A549 (cell line): ENCODE data around the gene CIRBP. TPM values are rescaled to one million over a fixed set of nuclear protein-coding genes. Genes with fewer than 3 reads are reported as not detected.

Experiments
- ATAC-seq, 2 experiments: fragments of 200-7000 bp in 1 of 2; fragments of >200 bp in 1 of 2; cut with Nextera tagmentation in 1 of 2; cut with Tn5 transposase in 1 of 2; 3 replicates each; pipeline versions ENCODE4 v1.8.0 to v1.9.1; 2018 to 2020; ENCODE audit warnings: mild to moderate bottlenecking in 1 of 2, moderate library complexity in 1 of 2
- CTCF ChIA-PET: fragments of 300-600 bp; sonication (Branson Sonifier 250); formaldehyde crosslinking; extraction: SDS; loops from one replicate; lab custom pipeline; 2021; ENCODE audit warnings: antibody characterized with exemption, inconsistent platforms; lab: Yijun Ruan, JAX
- POLR2A ChIA-PET: fragments of 350-600 bp; formaldehyde crosslinking; extraction: SDS; loops from one replicate; lab custom pipeline; 2021; ENCODE audit warnings: antibody characterized with exemption, inconsistent platforms; lab: Yijun Ruan, JAX
- DNase-seq, 2 experiments: peaks; one replicate each; pipeline versions ENCODE4 v3.0.0 to v3.0.0-alpha.2; 2011 to 2016; ENCODE audit warnings: low read depth in 1 of 2, low spot score in 1 of 2
- FAIRE-seq: peaks from 2 replicates; lab custom pipeline; 2011; peaks lifted over from hg19 to GRCh38; lab: Jason Lieb, UNC
- H3K27ac ChIP-seq, 2 experiments: fragments of >200 bp; sonication (Bioruptor Twin); formaldehyde crosslinking; 3 replicates each; pipeline ENCODE4 v1.5.1; 2016 to 2017
- H3K4me1 ChIP-seq: fragments of >200 bp; sonication (Bioruptor Twin); formaldehyde crosslinking; 3 replicates; pipeline ENCODE4 v1.6.1; 2016
- H3K4me2 ChIP-seq: fragments of >200 bp; sonication (Bioruptor Twin); formaldehyde crosslinking; 3 replicates; pipeline ENCODE4 v1.6.1; 2016
- H3K4me3 ChIP-seq: fragments of >200 bp; sonication (Bioruptor Twin); formaldehyde crosslinking; 3 replicates; pipeline ENCODE4 v1.5.1; 2016
- H3K9me3 ChIP-seq: fragments of >200 bp; sonication (Bioruptor Twin); formaldehyde crosslinking; 3 replicates; pipeline ENCODE4 v1.6.1; 2016
- CEBPB ChIP-seq, 2 experiments: fragments of >200 bp in 1 of 2; sonication (Bioruptor Twin) in 1 of 2; formaldehyde crosslinking in 1 of 2; IDR thresholded peaks; 2 replicates each; pipeline ENCODE4 v1.6.1; 2012 to 2016
- CHD4 ChIP-seq: fragments of 200-600 bp; sonication (generic); IDR thresholded peaks from 2 replicates; pipeline ENCODE4 v1.6.1; 2016; ENCODE audit warnings: antibody characterized with exemption, mild to moderate bottlenecking, borderline replicate concordance
- FOSB ChIP-seq: fragments of 250-450 bp; sonication (Bioruptor Pico); IDR thresholded peaks from 2 replicates; pipeline ENCODE4 v1.5.0; 2020; ENCODE audit warnings: mild to moderate bottlenecking, moderate library complexity
- HES2 ChIP-seq: fragments of >200 bp; sonication (Bioruptor Twin); formaldehyde crosslinking; IDR thresholded peaks from 2 replicates; pipeline ENCODE4 v1.6.1; 2016
- HEYL ChIP-seq: fragments of 250-450 bp; sonication (Bioruptor Pico); IDR thresholded peaks from 2 replicates; pipeline ENCODE4 v1.8.0; 2021; ENCODE audit warnings: mild to moderate bottlenecking, moderate library complexity
- HMGXB4 ChIP-seq: fragments of 250-450 bp; sonication (Bioruptor Pico); IDR thresholded peaks from 2 replicates; pipeline ENCODE4 v1.5.0; 2021; ENCODE audit warnings: mild to moderate bottlenecking, moderate library complexity, borderline replicate concordance
- NFE2L2 ChIP-seq: fragments of 150-350 bp; conservative IDR thresholded peaks from 2 replicates; pipeline ENCODE4 v1.6.1; 2014; ENCODE audit warnings: low read length
- NPAS2 ChIP-seq: fragments of 250-450 bp; sonication (Bioruptor Pico); IDR thresholded peaks from 2 replicates; pipeline ENCODE4 v1.8.0; 2022; ENCODE audit warnings: mild to moderate bottlenecking, moderate library complexity, borderline replicate concordance
- PHF8 ChIP-seq: fragments of 200-600 bp; sonication (generic); IDR thresholded peaks from 2 replicates; pipeline ENCODE4 v1.6.1; 2016; ENCODE audit warnings: low read depth, mild to moderate bottlenecking, antibody characterized with exemption, moderate library complexity, borderline replicate concordance
- POLR2A ChIP-seq: IDR thresholded peaks from 2 replicates; pipeline ENCODE4 v1.6.1; 2012; ENCODE audit warnings: mild to moderate bottlenecking, low read length
- RAD21 ChIP-seq, 2 experiments: fragments of >200 bp in 1 of 2; sonication (Bioruptor Twin) in 1 of 2; formaldehyde crosslinking in 1 of 2; IDR thresholded peaks in 1 of 2; conservative IDR thresholded peaks in 1 of 2; 2 replicates in 1 of 2; 3 replicates in 1 of 2; pipeline ENCODE4 v1.6.1; 2012 to 2018; ENCODE audit warnings: inconsistent platforms in 1 of 2
- RARB ChIP-seq: fragments of 250-450 bp; sonication (Bioruptor Pico); IDR thresholded peaks from 2 replicates; pipeline ENCODE4 v1.8.0; 2021; ENCODE audit warnings: mild to moderate bottlenecking, moderate library complexity
- SREBF2 ChIP-seq: fragments of 450-650 bp; IDR thresholded peaks from 2 replicates; pipeline ENCODE4 v1.6.1; 2014; ENCODE audit warnings: mild to moderate bottlenecking, moderate library complexity
- TFCP2L1 ChIP-seq: fragments of 250-450 bp; sonication (Bioruptor Pico); IDR thresholded peaks from 2 replicates; pipeline ENCODE4 v1.5.0; 2021; ENCODE audit warnings: mild to moderate bottlenecking
- USF2 ChIP-seq: fragments of 450-650 bp; IDR thresholded peaks from 2 replicates; pipeline ENCODE4 v1.6.1; 2014; ENCODE audit warnings: antibody characterized with exemption
- ZC3H11A ChIP-seq: fragments of 450-650 bp; IDR thresholded peaks from 2 replicates; pipeline ENCODE4 v1.6.1; 2014; ENCODE audit warnings: antibody characterized with exemption, mild to moderate bottlenecking
- ZFP36 ChIP-seq: fragments of 450-650 bp; IDR thresholded peaks from 2 replicates; pipeline ENCODE4 v1.6.1; 2014; ENCODE audit warnings: borderline replicate concordance; ENCODE audit not compliant: partially characterized antibody
- WGBS: methylation state at CpG from one replicate; pipeline ENCODE4 v1.1.6; 2017; ENCODE audit errors: missing lambda C conversion rate; 5-methylcytosine and 5-hydroxymethylcytosine counted together
- polyA plus RNA-seq, 4 experiments: library from polyadenylated mRNA; depleted of rRNA in 3 of 4; stranded (reverse); fragments of >200 nt; fragmentation: RNase III in 1 of 4; extraction: RNeasy Plus Mini Kit Qiagen cat#74134 plus additional on column Dnase treatment in 1 of 4; gene quantifications; 2 replicates in 3 of 4; 3 replicates in 1 of 4; pipeline ENCODE4 v1.2.3, GENCODE V29; 2011 to 2017
- TF ChIP-seq, protein P1 (sequence below): fragments of >200 bp; sonication (Bioruptor Twin); formaldehyde crosslinking; IDR thresholded peaks from 3 replicates; pipeline ENCODE4 v1.5.1; 2016
- TF ChIP-seq, protein P2 (sequence below): fragments of >200 bp; sonication (Bioruptor Twin); formaldehyde crosslinking; IDR thresholded peaks from 3 replicates; pipeline ENCODE4 v1.6.1; 2016

Gene CIRBP
- polyA plus RNA-seq, 2 of the 4 experiments (the other 2 are of a cell fraction) = 151 to 178 TPM

DNA sequence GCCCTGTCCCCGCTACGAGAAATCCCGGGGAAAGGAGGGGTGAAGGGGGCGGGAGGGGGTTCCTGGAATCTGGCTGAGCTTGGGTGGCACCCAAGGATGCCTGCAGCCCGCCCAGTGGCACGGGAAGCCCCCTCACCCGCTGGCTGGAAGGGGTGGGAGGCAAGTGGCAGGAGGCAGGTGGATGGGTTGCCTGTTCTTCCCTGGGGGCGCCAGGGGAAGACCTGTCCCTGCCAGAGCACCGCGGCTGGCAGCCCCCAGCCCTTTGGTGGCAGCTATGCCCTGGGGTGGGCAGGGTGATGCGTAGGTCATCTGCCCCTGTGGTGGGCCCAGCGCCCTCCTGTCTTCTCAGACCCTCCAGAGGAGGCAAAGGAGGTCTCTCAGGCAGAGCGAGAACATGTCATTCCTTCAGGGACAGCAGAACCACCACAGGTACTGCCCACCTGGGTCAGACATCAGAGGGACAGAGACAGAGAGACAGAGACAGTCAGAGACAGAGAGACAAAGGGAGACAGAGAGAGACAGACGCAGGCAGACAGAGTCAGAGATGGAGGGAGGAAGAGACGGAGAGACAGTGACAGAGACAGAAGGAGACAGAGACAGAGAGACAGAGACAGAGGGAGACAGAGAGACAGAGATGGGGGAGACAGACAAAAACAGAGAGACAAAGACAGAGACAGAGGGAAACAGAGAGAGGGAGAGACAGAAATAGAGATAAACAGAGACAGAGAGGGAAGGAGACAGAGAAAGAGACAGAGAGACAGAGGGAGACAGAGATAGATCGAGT lies 53.3 kb downstream of the CIRBP start:
- TF ChIP-seq NFE2L2 (no peak), RAD21 (conservative IDR thresholded peaks at IDR 0.05 in 1 of 2, IDR thresholded peaks at IDR 0.05 in 1 of 2) (no peak), HMGXB4 (CRISPR knock-in tag) (no peak), FOSB (CRISPR knock-in tag) (no peak), CHD4 (no peak), USF2 (no peak), RARB (CRISPR knock-in tag) (no peak), ZFP36 (no peak), POLR2A (no peak), NPAS2 (CRISPR knock-in tag) (no peak), CEBPB (IDR thresholded peaks at IDR 0.05) (no peak), ZC3H11A (no peak), TFCP2L1 (CRISPR knock-in tag) (no peak), HEYL (no peak), SREBF2 (no peak), HES2 (no peak)
- TF ChIP-seq, protein P1, sequence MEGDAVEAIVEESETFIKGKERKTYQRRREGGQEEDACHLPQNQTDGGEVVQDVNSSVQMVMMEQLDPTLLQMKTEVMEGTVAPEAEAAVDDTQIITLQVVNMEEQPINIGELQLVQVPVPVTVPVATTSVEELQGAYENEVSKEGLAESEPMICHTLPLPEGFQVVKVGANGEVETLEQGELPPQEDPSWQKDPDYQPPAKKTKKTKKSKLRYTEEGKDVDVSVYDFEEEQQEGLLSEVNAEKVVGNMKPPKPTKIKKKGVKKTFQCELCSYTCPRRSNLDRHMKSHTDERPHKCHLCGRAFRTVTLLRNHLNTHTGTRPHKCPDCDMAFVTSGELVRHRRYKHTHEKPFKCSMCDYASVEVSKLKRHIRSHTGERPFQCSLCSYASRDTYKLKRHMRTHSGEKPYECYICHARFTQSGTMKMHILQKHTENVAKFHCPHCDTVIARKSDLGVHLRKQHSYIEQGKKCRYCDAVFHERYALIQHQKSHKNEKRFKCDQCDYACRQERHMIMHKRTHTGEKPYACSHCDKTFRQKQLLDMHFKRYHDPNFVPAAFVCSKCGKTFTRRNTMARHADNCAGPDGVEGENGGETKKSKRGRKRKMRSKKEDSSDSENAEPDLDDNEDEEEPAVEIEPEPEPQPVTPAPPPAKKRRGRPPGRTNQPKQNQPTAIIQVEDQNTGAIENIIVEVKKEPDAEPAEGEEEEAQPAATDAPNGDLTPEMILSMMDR = no peak
- TF ChIP-seq, protein P2, sequence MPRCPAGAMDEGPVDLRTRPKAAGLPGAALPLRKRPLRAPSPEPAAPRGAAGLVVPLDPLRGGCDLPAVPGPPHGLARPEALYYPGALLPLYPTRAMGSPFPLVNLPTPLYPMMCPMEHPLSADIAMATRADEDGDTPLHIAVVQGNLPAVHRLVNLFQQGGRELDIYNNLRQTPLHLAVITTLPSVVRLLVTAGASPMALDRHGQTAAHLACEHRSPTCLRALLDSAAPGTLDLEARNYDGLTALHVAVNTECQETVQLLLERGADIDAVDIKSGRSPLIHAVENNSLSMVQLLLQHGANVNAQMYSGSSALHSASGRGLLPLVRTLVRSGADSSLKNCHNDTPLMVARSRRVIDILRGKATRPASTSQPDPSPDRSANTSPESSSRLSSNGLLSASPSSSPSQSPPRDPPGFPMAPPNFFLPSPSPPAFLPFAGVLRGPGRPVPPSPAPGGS = no peak
- CTCF ChIA-PET = interaction anchor here (1.8 kb wide), 1 partner anchor 19 kb away, joined by 4 read pairs; no protein-coding TSS in a partner anchor
- H3K4me2 ChIP-seq = no peak overlapping the region
- DNase-seq = no peak
- 91% methylated on average over 4 of the region's 16 CpGs for whole genome bisulfite sequencing
- POLR2A ChIA-PET = no interaction called here
- peaks cover 19% of the 10 kb centered on the region for H3K4me1 ChIP-seq
- no peak overlapping the region for H3K4me3 ChIP-seq
- ATAC-seq = no peak
- H3K9me3 ChIP-seq = no peaks in the 10 kb centered on the region
- FAIRE-seq = no peak
- H3K27ac ChIP-seq = no peak overlapping the region

- Histone ChIP-seq H3K4me3 (peak overlapping the region; percentile 40), H3K4me1 (peaks cover 19% of the 10 kb centered on the region), H3K4me2 (peak overlapping the region; percentile 87), H3K9me3 (no peaks in the 10 kb centered on the region), H3K27ac (peak overlapping the region; percentile 78 to 99)
- FAIRE-seq (no peak), DNase-seq (no peak), ATAC-seq (no peak)
- ChIA-PET CTCF (interaction anchor here (0.9 to 1.9 kb wide), 3 partner anchors 9 to 76 kb away, joined by 4 to 16 read pairs (median 4); no protein-coding TSS in a partner anchor), POLR2A (no interaction called here)
- TF ChIP-seq ZFP36 = peak; percentile 73
- no peak for TF ChIP-seq PHF8
- WGBS = 90% methylated on average over 12 of the region's 12 CpGs
Observed at GRCh38 chr19:1324249-1324805, 55.2 kb downstream of the CIRBP start.

Other genes with a start within 250 kb of the CIRBP start
- gene TMEM259, start 248.2 kb upstream of the CIRBP start, polyA plus RNA-seq (2011; rRNA removed) = 45.6 and 53.3 TPM in 2 replicates
- 71.1 to 82.2 TPM (median 78.3 TPM) in 3 replicates for gene TMEM259, start 248.2 kb upstream of the CIRBP start, polyA plus RNA-seq (2017; fragmentation: RNase III; extraction: RNeasy Plus Mini Kit Qiagen cat#74134 plus additional on column Dnase treatment)
- gene RNU6-2, start 247.8 kb upstream of the CIRBP start, polyA plus RNA-seq (2011; rRNA removed) = not detected in 2 replicates
- not detected in 3 replicates for gene RNU6-2, start 247.8 kb upstream of the CIRBP start, polyA plus RNA-seq (2017; fragmentation: RNase III; extraction: RNeasy Plus Mini Kit Qiagen cat#74134 plus additional on column Dnase treatment)
- 31.7 and 32.2 TPM in 2 replicates for gene CNN2, start 242.7 kb upstream of the CIRBP start, polyA plus RNA-seq (2011; rRNA removed)
- 99.3 to 115 TPM (median 101 TPM) in 3 replicates for gene CNN2, start 242.7 kb upstream of the CIRBP start, polyA plus RNA-seq (2017; fragmentation: RNase III; extraction: RNeasy Plus Mini Kit Qiagen cat#74134 plus additional on column Dnase treatment)
- 5.0 and 6.6 TPM in 2 replicates for gene ABCA7, start 229.2 kb upstream of the CIRBP start, polyA plus RNA-seq (2011; rRNA removed)
- gene ABCA7, start 229.2 kb upstream of the CIRBP start, polyA plus RNA-seq (2017; fragmentation: RNase III; extraction: RNeasy Plus Mini Kit Qiagen cat#74134 plus additional on column Dnase treatment) = 8.8 to 13.5 TPM (median 12.6 TPM) in 3 replicates
- gene ARHGAP45, start 202.2 kb upstream of the CIRBP start, polyA plus RNA-seq (2011; rRNA removed) = 0.48 and 1.2 TPM in 2 replicates
- gene ARHGAP45, start 202.2 kb upstream of the CIRBP start, polyA plus RNA-seq (2017; fragmentation: RNase III; extraction: RNeasy Plus Mini Kit Qiagen cat#74134 plus additional on column Dnase treatment) = 1.5 to 1.9 TPM (median 1.8 TPM) in 3 replicates
- 81.0 and 99.6 TPM in 2 replicates for gene POLR2E, start 174.0 kb upstream of the CIRBP start, polyA plus RNA-seq (2011; rRNA removed)
- 170 to 181 TPM (median 172 TPM) in 3 replicates for gene POLR2E, start 174.0 kb upstream of the CIRBP start, polyA plus RNA-seq (2017; fragmentation: RNase III; extraction: RNeasy Plus Mini Kit Qiagen cat#74134 plus additional on column Dnase treatment)
- gene GPX4, start 165.3 kb upstream of the CIRBP start, polyA plus RNA-seq (2011; rRNA removed) = 223 and 248 TPM in 2 replicates
- gene GPX4, start 165.3 kb upstream of the CIRBP start, polyA plus RNA-seq (2017; fragmentation: RNase III; extraction: RNeasy Plus Mini Kit Qiagen cat#74134 plus additional on column Dnase treatment) = 370 to 402 TPM (median 394 TPM) in 3 replicates
- gene SBNO2, start 95.1 kb upstream of the CIRBP start, polyA plus RNA-seq (2011; rRNA removed) = 6.8 and 8.4 TPM in 2 replicates
- gene SBNO2, start 95.1 kb upstream of the CIRBP start, polyA plus RNA-seq (2017; fragmentation: RNase III; extraction: RNeasy Plus Mini Kit Qiagen cat#74134 plus additional on column Dnase treatment) = 27.0 to 32.0 TPM (median 27.7 TPM) in 3 replicates
- 12.2 and 16.2 TPM in 2 replicates for gene STK11, start 63.6 kb upstream of the CIRBP start, polyA plus RNA-seq (2011; rRNA removed)
- 33.6 to 34.2 TPM (median 34.0 TPM) in 3 replicates for gene STK11, start 63.6 kb upstream of the CIRBP start, polyA plus RNA-seq (2017; fragmentation: RNase III; extraction: RNeasy Plus Mini Kit Qiagen cat#74134 plus additional on column Dnase treatment)
- gene CBARP, start 31.3 kb upstream of the CIRBP start, polyA plus RNA-seq (2011; rRNA removed) = 0.19 and 0.30 TPM in 2 replicates
- gene CBARP, start 31.3 kb upstream of the CIRBP start, polyA plus RNA-seq (2017; fragmentation: RNase III; extraction: RNeasy Plus Mini Kit Qiagen cat#74134 plus additional on column Dnase treatment) = 1.7 to 2.0 TPM (median 1.9 TPM) in 3 replicates
- 18.5 and 28.7 TPM in 2 replicates for gene ATP5F1D, start 27.6 kb upstream of the CIRBP start, polyA plus RNA-seq (2011; rRNA removed)
- gene ATP5F1D, start 27.6 kb upstream of the CIRBP start, polyA plus RNA-seq (2017; fragmentation: RNase III; extraction: RNeasy Plus Mini Kit Qiagen cat#74134 plus additional on column Dnase treatment) = 96.9 to 101 TPM (median 99.7 TPM) in 3 replicates
- 9.1 and 11.8 TPM in 2 replicates for gene MIDN, start 20.7 kb upstream of the CIRBP start, polyA plus RNA-seq (2011; rRNA removed)
- 27.7 to 33.4 TPM (median 31.4 TPM) in 3 replicates for gene MIDN, start 20.7 kb upstream of the CIRBP start, polyA plus RNA-seq (2017; fragmentation: RNase III; extraction: RNeasy Plus Mini Kit Qiagen cat#74134 plus additional on column Dnase treatment)
- gene FAM174C, start 6.2 kb downstream of the CIRBP start, polyA plus RNA-seq (2011; rRNA removed) = 22.7 and 24.8 TPM in 2 replicates
- 35.6 to 37.6 TPM (median 37.1 TPM) in 3 replicates for gene FAM174C, start 6.2 kb downstream of the CIRBP start, polyA plus RNA-seq (2017; fragmentation: RNase III; extraction: RNeasy Plus Mini Kit Qiagen cat#74134 plus additional on column Dnase treatment)
- gene EFNA2, start 16.5 kb downstream of the CIRBP start, polyA plus RNA-seq (2011; rRNA removed) = 0.16 and 0.24 TPM in 2 replicates
- 0.84 to 1.3 TPM (median 1.2 TPM) in 3 replicates for gene EFNA2, start 16.5 kb downstream of the CIRBP start, polyA plus RNA-seq (2017; fragmentation: RNase III; extraction: RNeasy Plus Mini Kit Qiagen cat#74134 plus additional on column Dnase treatment)
- gene NDUFS7, start 114.6 kb downstream of the CIRBP start, polyA plus RNA-seq (2011; rRNA removed) = 18.6 and 19.3 TPM in 2 replicates
- 68.4 to 72.8 TPM (median 68.9 TPM) in 3 replicates for gene NDUFS7, start 114.6 kb downstream of the CIRBP start, polyA plus RNA-seq (2017; fragmentation: RNase III; extraction: RNeasy Plus Mini Kit Qiagen cat#74134 plus additional on column Dnase treatment)
- 11.3 and 13.6 TPM in 2 replicates for gene GAMT, start 132.2 kb downstream of the CIRBP start, polyA plus RNA-seq (2011; rRNA removed)
- gene GAMT, start 132.2 kb downstream of the CIRBP start, polyA plus RNA-seq (2017; fragmentation: RNase III; extraction: RNeasy Plus Mini Kit Qiagen cat#74134 plus additional on column Dnase treatment) = 24.7 to 26.0 TPM (median 25.7 TPM) in 3 replicates
- gene DAZAP1, start 138.3 kb downstream of the CIRBP start, polyA plus RNA-seq (2011; rRNA removed) = 47.8 and 58.9 TPM in 2 replicates
- gene DAZAP1, start 138.3 kb downstream of the CIRBP start, polyA plus RNA-seq (2017; fragmentation: RNase III; extraction: RNeasy Plus Mini Kit Qiagen cat#74134 plus additional on column Dnase treatment) = 86.3 to 87.7 TPM (median 86.5 TPM) in 3 replicates
- 485 and 525 TPM in 2 replicates for gene RPS15, start 169.1 kb downstream of the CIRBP start, polyA plus RNA-seq (2011; rRNA removed)
- 1,370 to 1,458 TPM (median 1,378 TPM) in 3 replicates for gene RPS15, start 169.1 kb downstream of the CIRBP start, polyA plus RNA-seq (2017; fragmentation: RNase III; extraction: RNeasy Plus Mini Kit Qiagen cat#74134 plus additional on column Dnase treatment)
- 0.32 and 0.36 TPM in 2 replicates for gene APC2, start 180.8 kb downstream of the CIRBP start, polyA plus RNA-seq (2011; rRNA removed)
- gene APC2, start 180.8 kb downstream of the CIRBP start, polyA plus RNA-seq (2017; fragmentation: RNase III; extraction: RNeasy Plus Mini Kit Qiagen cat#74134 plus additional on column Dnase treatment) = 1.3 to 1.6 TPM (median 1.6 TPM) in 3 replicates
- gene C19orf25, start 209.9 kb downstream of the CIRBP start, polyA plus RNA-seq (2011; rRNA removed) = 6.5 and 8.2 TPM in 2 replicates
- gene C19orf25, start 209.9 kb downstream of the CIRBP start, polyA plus RNA-seq (2017; fragmentation: RNase III; extraction: RNeasy Plus Mini Kit Qiagen cat#74134 plus additional on column Dnase treatment) = 17.1 to 20.7 TPM (median 18.9 TPM) in 3 replicates
- 0.76 and 1.0 TPM in 2 replicates for gene PCSK4, start 221.0 kb downstream of the CIRBP start, polyA plus RNA-seq (2011; rRNA removed)
- 1.2 to 3.7 TPM (median 2.1 TPM) in 3 replicates for gene PCSK4, start 221.0 kb downstream of the CIRBP start, polyA plus RNA-seq (2017; fragmentation: RNase III; extraction: RNeasy Plus Mini Kit Qiagen cat#74134 plus additional on column Dnase treatment)
- gene REEP6, start 221.8 kb downstream of the CIRBP start, polyA plus RNA-seq (2011; rRNA removed) = 1.5 and 1.8 TPM in 2 replicates
- gene REEP6, start 221.8 kb downstream of the CIRBP start, polyA plus RNA-seq (2017; fragmentation: RNase III; extraction: RNeasy Plus Mini Kit Qiagen cat#74134 plus additional on column Dnase treatment) = 3.6 to 4.8 TPM (median 4.3 TPM) in 3 replicates
- gene ADAMTSL5, start 243.7 kb downstream of the CIRBP start, polyA plus RNA-seq (2011; rRNA removed) = 1.4 and 2.3 TPM in 2 replicates
- gene ADAMTSL5, start 243.7 kb downstream of the CIRBP start, polyA plus RNA-seq (2017; fragmentation: RNase III; extraction: RNeasy Plus Mini Kit Qiagen cat#74134 plus additional on column Dnase treatment) = 3.0 to 4.1 TPM (median 3.1 TPM) in 3 replicates